WERI-Rb-1 (cell line): ENCODE measurements around the gene FOCAD.

Experiments
- DNase-seq: peaks from one replicate; pipeline ENCODE4 v3.0.0-alpha.2; 2020
- H3K27ac ChIP-seq: fragments of 250-450 bp; sonication (Bioruptor Pico); 2 replicates; pipeline ENCODE4 v1.5.1; 2020; ENCODE audit warnings: mild to moderate bottlenecking, moderate library complexity
- H3K27me3 ChIP-seq: fragments of 250-450 bp; sonication (Bioruptor Pico); 2 replicates; pipeline ENCODE4 v1.5.1; 2021; ENCODE audit warnings: mild to moderate bottlenecking, low read depth, moderate library complexity; ENCODE audit not compliant: insufficient read depth, severe bottlenecking
- H3K36me3 ChIP-seq: fragments of 250-450 bp; sonication (Bioruptor Pico); 2 replicates; pipeline ENCODE4 v1.5.1; 2020; ENCODE audit warnings: mild to moderate bottlenecking, moderate library complexity
- H3K4me3 ChIP-seq: 2 replicates; pipeline ENCODE4 v1.5.1; 2011; ENCODE audit warnings: low read depth, mild to moderate bottlenecking, control low read depth, low read length
- H3K9me3 ChIP-seq: fragments of 250-450 bp; sonication (Bioruptor Pico); 2 replicates; pipeline ENCODE4 v1.5.1; 2021; ENCODE audit warnings: mild to moderate bottlenecking, moderate library complexity; ENCODE audit not compliant: severe bottlenecking
- CTCF ChIP-seq: IDR thresholded peaks from 2 replicates; pipeline ENCODE4 v1.5.1; 2011; ENCODE audit warnings: low read depth, mild to moderate bottlenecking, control low read depth, inconsistent platforms, low read length

Gene FOCAD

GRCh38 chr9:20689833-20690232, 5.8 kb downstream of the FOCAD start:
- H3K27me3 ChIP-seq, result no peaks in the 10 kb centered on the region
- no peak for DNase-seq
- H3K36me3 ChIP-seq, result no peaks in the 10 kb centered on the region
- no peak overlapping the region for H3K4me3 ChIP-seq
- H3K27ac ChIP-seq, result no peak overlapping the region
- TF ChIP-seq CTCF, result no peak
- H3K9me3 ChIP-seq, result no peaks in the 10 kb centered on the region

- no peaks in the 10 kb centered on the region for H3K36me3 ChIP-seq
- TF ChIP-seq CTCF, result no peak
- no peak overlapping the region for H3K27ac ChIP-seq
- no peaks in the 10 kb centered on the region for H3K27me3 ChIP-seq
- H3K9me3 ChIP-seq, result no peaks in the 10 kb centered on the region
- H3K4me3 ChIP-seq, result no peak overlapping the region
- no peak for DNase-seq
Measured at GRCh38 chr9:20692554-20692953, 8.5 kb downstream of the FOCAD start.

- Histone ChIP-seq H3K36me3 (no peaks in the 10 kb centered on the region), H3K27ac (no peak overlapping the region), H3K9me3 (no peaks in the 10 kb centered on the region), H3K27me3 (no peaks in the 10 kb centered on the region), H3K4me3 (no peak overlapping the region)
- no peak for TF ChIP-seq CTCF
- DNase-seq, result no peak
Measured at GRCh38 chr9:20693068-20693467, 9.0 kb downstream of the FOCAD start.

GRCh38 chr9:20694248-20694647, 10.2 kb downstream of the FOCAD start:
- Histone ChIP-seq H3K9me3 (no peaks in the 10 kb centered on the region), H3K4me3 (no peak overlapping the region), H3K36me3 (no peaks in the 10 kb centered on the region), H3K27ac (no peak overlapping the region), H3K27me3 (no peaks in the 10 kb centered on the region)
- DNase-seq, result no peak
- no peak for TF ChIP-seq CTCF

- no peak for TF ChIP-seq CTCF
- no peak overlapping the region for H3K4me3 ChIP-seq
- H3K9me3 ChIP-seq, result no peaks in the 10 kb centered on the region
- no peak for DNase-seq
- no peaks in the 10 kb centered on the region for H3K27me3 ChIP-seq
- H3K27ac ChIP-seq, result no peak overlapping the region
- H3K36me3 ChIP-seq, result no peaks in the 10 kb centered on the region
Measured at GRCh38 chr9:20697021-20697719, 13.1 kb downstream of the FOCAD start.

GRCh38 chr9:20698782-20699181, 14.7 kb downstream of the FOCAD start:
- DNase-seq, result no peak
- H3K9me3 ChIP-seq, result no peaks in the 10 kb centered on the region
- H3K4me3 ChIP-seq, result no peak overlapping the region
- no peak overlapping the region for H3K27ac ChIP-seq
- no peak for TF ChIP-seq CTCF
- no peaks in the 10 kb centered on the region for H3K27me3 ChIP-seq
- H3K36me3 ChIP-seq, result no peaks in the 10 kb centered on the region
